Measurements from ENCODE around the gene IGF2BP1.

DNA sequence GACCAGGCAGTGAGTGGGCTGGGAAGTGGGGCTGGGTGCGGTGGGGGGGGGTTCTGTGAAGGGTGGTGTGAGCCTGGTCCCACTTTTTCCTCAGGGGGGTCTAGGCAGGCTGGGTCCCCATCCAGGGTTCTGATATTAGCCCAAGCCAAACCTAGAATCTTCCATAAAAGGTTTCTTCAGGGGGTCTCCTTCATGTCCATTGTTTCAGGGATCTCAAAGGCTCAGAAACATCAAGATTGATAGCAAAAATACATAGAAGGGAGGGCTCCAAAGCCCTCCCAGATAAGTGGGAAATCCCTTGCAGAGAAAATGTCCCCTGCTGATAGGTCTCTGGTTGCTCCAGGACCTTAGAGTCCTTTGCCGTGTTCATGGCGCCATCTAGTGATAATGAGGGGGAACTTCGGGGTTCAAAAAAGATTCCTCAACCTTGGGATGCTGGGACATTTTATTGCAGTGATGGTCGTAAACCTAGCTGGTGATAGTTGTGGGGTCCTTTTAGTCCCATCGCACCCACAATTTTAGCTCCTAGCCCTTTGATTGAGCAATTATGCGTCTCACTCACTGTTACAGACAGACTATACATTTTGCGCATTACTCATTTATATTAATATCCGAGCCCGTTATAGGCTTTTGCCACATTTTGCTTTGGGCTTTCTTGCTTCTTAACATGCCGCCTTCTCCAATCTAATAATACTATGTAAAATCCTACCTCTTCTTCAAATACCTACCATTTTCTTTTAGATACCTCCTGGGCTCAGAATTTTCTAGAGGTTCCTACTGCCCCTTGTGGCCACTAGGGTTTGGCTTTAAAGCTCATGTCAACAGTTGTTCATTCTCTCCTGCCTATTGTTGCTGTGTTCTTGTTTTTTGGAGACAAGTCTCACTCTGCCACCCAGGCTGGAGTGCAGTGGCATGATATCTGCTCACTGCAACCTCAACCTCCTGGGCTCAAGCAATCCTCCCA lies 35.1 kb downstream of the IGF2BP1 start:
- TF ChIP-seq CHD2 (IDR thresholded peaks at IDR 0.05; ENCODE audit: low read length, partially characterized antibody) (no peak), NFIC (IDR thresholded peaks at IDR 0.05; ENCODE audit: borderline replicate concordance) (no peak), ELF1 (IDR thresholded peaks at IDR 0.05) (no peak), TAF1 (IDR thresholded peaks at IDR 0.05; ENCODE audit: borderline replicate concordance, low read depth, low read length) (no peak), MXI1 (IDR thresholded peaks at IDR 0.05; ENCODE audit: low read depth, low read length) (no peak)
- TF ChIP-seq, protein P1, sequence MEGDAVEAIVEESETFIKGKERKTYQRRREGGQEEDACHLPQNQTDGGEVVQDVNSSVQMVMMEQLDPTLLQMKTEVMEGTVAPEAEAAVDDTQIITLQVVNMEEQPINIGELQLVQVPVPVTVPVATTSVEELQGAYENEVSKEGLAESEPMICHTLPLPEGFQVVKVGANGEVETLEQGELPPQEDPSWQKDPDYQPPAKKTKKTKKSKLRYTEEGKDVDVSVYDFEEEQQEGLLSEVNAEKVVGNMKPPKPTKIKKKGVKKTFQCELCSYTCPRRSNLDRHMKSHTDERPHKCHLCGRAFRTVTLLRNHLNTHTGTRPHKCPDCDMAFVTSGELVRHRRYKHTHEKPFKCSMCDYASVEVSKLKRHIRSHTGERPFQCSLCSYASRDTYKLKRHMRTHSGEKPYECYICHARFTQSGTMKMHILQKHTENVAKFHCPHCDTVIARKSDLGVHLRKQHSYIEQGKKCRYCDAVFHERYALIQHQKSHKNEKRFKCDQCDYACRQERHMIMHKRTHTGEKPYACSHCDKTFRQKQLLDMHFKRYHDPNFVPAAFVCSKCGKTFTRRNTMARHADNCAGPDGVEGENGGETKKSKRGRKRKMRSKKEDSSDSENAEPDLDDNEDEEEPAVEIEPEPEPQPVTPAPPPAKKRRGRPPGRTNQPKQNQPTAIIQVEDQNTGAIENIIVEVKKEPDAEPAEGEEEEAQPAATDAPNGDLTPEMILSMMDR (IDR thresholded peaks at IDR 0.05): peak; percentile 95

All from SK-N-SH (cell line).